ENCODE measurements around the gene CEACAM7. TPM values are rescaled to one million over a fixed set of nuclear protein-coding genes. Genes with fewer than 3 reads are reported as not detected.

The CEACAM7 gene
- total and polyA plus RNA-seq, 2 of the 13 experiments (the other 11 are each of a cell fraction or from before 2014, with no cell fraction given): not detected

- intact Hi-C loops (cut with micrococcal nuclease; ENCODE audit: unreplicated experiment) (loop anchor here (5.0 kb wide), 1 partner anchor 49 kb away; no protein-coding TSS in a partner anchor), in situ Hi-C loops (cut with HindIII; ENCODE audit: extremely low pct_ligation_motif_present, low pct_unique_long_range_greater_than_20kb) (no loop called here)
- FAIRE-seq: peak; percentile 42
- Histone ChIP-seq H3K4me2 (ENCODE audit: low read depth, low read length) (no peak overlapping the region), H2AFZ (ENCODE audit: low read length) (no peak overlapping the region), H3K4me3 (replicated peaks in 1 of 3; ENCODE audit: insufficient read depth in 1 of 3, low read depth in 2 of 3, low read length in 3 of 3) (no peak overlapping the region), H3K9ac (ENCODE audit: insufficient read depth, low read depth, low read length) (no peak overlapping the region), H3K4me1 (ENCODE audit: insufficient read depth, low read length) (no peaks in the 10 kb centered on the region), H3K9me3 (ENCODE audit: low read length) (no peaks in the 10 kb centered on the region), H3K27ac (ENCODE audit: extremely low read length, insufficient read depth, low read length) (no peak overlapping the region), H4K20me1 (ENCODE audit: insufficient read depth, low read length) (no peaks in the 10 kb centered on the region), H3K79me2 (ENCODE audit: insufficient read depth, low read length) (no peaks in the 10 kb centered on the region), H3K36me3 (replicated peaks in 1 of 2; ENCODE audit: control insufficient read depth in 1 of 2, insufficient read depth in 2 of 2, low read length in 2 of 2) (no peaks in the 10 kb centered on the region), H3K27me3 (ENCODE audit: control insufficient read depth in 1 of 2, insufficient read depth in 2 of 2, low read length in 2 of 2) (no peaks in the 10 kb centered on the region; a peak in 1 of 5 replicates)
- no peak for DNase-seq (ENCODE audit: low spot score)
- no TSS peak for BruUV-seq (replicated peaks)
- 19% methylated on average over 16 of the region's 20 CpGs for WGBS (ENCODE audit: low lambda C conversion rate)
- CTCF ChIA-PET (ENCODE audit: low intra/inter-chr PET ratio, low total read pairs): interaction anchor here (1.5 kb wide), 1 partner anchor 49 kb away, joined by 6 read pairs; no protein-coding TSS in a partner anchor
- POLR2A ChIA-PET: no interaction called here
- peak; percentile 71 for ATAC-seq
- no peak for TF ChIP-seq ZSCAN29 (CRISPR knock-in tag; conservative IDR thresholded peaks at IDR 0.05)
- peak; percentile 22; the same call in 1 of the 2 replicates for TF ChIP-seq SMC3 (IDR thresholded peaks at IDR 0.05; ENCODE audit: low read length)
- TF ChIP-seq CTCF (CRISPR knock-in tag; IDR thresholded peaks at IDR 0.05): peak; percentile 70
- no peak for TF ChIP-seq ZNF687 (CRISPR knock-in tag; IDR thresholded peaks at IDR 0.05)
- TF ChIP-seq ZNF280D (CRISPR knock-in tag; IDR thresholded peaks at IDR 0.05): no peak
- TF ChIP-seq ZNF468 (CRISPR knock-in tag; IDR thresholded peaks at IDR 0.05): no peak
- TF ChIP-seq HINFP (CRISPR knock-in tag; IDR thresholded peaks at IDR 0.05; ENCODE audit: low read depth): peak; percentile 74; the same call in 1 of the 2 replicates
- TF ChIP-seq, protein P1, sequence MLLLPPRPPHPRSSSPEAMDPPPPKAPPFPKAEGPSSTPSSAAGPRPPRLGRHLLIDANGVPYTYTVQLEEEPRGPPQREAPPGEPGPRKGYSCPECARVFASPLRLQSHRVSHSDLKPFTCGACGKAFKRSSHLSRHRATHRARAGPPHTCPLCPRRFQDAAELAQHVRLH (CRISPR knock-in tag; IDR thresholded peaks at IDR 0.05; ENCODE audit: borderline replicate concordance, low read depth): no peak
- TF ChIP-seq ZNF317 (CRISPR knock-in tag; IDR thresholded peaks at IDR 0.05): no peak
- TF ChIP-seq, protein P2, sequence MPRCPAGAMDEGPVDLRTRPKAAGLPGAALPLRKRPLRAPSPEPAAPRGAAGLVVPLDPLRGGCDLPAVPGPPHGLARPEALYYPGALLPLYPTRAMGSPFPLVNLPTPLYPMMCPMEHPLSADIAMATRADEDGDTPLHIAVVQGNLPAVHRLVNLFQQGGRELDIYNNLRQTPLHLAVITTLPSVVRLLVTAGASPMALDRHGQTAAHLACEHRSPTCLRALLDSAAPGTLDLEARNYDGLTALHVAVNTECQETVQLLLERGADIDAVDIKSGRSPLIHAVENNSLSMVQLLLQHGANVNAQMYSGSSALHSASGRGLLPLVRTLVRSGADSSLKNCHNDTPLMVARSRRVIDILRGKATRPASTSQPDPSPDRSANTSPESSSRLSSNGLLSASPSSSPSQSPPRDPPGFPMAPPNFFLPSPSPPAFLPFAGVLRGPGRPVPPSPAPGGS (CRISPR knock-in tag; IDR thresholded peaks at IDR 0.05): no peak
Measured at GRCh38 chr19:41691268-41691970, 3.3 kb upstream of the CEACAM7 start.

Measured in HepG2 (cell line).